GM21619 (cell line): ENCODE measurements around the gene CHST2.

Experiments used
- ATAC-seq: cut with Tn5 transposase; IDR thresholded peaks from one replicate; pipeline ENCODE4 v1.9.1; 2021; ENCODE audit not compliant: unreplicated experiment

Gene CHST2

DNA sequence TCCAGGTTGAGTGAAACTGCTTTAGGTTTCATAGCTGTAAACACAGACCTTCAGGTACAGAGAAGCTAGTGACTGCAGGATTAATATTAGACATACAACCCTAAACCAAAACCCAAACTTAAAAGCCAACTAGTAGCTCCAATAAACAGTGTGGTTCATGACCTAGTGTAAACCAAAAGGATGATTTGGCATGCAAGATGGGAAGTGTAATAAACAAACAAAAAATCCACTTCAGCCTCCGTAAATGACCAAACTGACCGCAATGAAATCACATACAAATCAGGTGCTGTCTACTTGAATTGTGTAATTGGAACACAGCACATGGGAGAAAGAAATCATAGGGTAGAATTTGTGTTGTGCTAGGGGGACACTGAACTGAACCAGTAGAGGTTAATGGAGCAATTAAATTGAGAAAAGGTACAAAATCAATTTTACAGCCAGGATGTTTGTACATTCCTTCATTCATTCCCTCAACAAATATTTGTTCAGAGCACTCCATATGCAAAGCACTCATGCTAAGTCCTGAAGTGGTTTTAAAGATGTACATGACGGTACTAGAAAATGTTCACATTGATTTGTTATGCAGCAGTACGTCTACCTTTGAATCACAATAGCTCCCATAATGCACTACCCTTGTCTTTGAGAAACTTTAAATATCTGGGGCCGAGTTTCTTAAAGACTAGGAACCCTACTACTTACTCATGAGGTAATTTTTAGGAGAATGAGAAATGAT, 21.4 kb upstream of the CHST2 start:
- ATAC-seq, result no peak

DNA sequence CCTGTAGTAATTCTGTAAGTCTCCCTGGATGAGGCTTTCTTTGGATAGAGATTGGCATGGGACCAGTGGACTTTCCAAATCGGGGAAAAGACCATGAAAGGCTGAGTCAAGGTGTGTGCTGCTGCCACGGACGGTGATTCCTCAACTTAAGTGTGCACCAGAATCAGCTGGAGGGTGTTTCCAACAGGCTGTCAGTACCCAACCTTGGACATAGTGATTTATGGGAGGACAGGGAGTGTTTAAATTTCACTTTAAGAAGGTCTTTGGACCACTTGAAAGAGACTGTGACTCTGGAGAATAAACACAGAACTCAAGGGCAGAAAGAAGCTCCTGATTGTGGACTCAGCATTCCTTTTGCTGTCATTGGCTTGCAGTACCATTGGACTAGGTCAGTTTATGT, 20.4 kb upstream of the CHST2 start:
- ATAC-seq, result no peak

DNA sequence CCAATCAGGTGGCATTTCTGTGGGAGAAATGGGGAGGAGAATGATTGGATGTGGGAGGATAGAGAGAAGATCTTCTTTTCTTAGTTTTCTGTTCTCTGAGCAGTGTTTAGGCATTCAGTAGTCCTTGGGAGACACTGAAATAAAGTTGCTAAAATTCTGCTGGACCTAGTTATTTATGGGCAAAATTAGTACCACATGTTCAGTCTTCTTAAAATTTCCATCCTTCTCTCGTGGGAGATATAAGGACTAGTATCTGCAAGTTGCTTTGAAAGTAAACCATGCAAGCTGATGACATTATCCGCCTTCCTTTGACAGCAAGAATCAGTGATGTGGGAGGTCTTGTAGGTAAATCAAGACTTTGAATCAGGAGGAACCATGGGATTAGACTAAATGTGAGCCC, 19.9 kb upstream of the CHST2 start:
- ATAC-seq, result no peak

DNA sequence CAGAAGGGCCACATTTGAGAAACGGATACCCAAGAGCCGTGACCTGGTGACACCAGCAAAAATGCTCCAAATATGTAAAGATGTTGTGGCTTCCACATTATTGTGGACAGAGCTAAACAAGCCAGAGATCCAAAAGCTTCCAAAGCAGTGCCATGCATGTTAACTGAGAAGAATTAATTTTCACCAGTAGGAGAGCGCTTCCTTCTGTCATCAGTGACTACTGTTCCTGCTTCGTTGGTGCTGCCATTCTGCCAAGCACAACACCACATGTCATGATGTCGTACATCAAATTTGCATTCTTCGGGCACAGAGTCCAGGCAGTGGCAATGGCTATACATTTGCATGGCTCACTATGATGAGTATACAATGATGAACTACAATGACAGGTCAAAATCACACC, 19.1 kb upstream of the CHST2 start:
- ATAC-seq, result no peak

DNA sequence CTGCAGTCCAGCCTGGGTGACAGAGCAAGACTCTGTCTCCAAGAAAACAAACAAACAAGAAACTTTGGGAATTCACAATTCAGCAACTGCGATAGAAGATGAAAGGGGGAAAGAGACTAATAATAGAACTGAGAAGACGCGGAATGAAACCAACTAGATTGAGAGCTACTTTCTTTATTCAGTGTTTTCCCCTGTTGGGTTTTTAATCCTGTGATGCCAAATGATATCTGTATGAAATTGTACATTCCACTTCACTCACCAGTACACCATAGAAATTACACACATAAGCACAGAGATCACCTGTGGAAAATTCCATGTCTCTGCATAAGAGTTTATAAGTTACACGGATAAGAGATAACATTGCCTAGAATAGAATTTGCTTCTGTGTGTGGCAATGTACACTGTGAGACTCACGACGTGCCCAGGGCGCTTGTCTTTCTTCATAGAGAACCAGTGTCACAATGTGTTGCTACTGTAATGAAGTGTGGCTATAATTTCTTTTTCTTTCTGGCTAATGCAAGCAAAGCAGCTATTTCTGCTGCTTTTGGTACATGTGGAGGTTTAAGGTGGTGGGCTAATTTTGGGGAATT, 17.7 kb upstream of the CHST2 start:
- no peak for ATAC-seq

DNA sequence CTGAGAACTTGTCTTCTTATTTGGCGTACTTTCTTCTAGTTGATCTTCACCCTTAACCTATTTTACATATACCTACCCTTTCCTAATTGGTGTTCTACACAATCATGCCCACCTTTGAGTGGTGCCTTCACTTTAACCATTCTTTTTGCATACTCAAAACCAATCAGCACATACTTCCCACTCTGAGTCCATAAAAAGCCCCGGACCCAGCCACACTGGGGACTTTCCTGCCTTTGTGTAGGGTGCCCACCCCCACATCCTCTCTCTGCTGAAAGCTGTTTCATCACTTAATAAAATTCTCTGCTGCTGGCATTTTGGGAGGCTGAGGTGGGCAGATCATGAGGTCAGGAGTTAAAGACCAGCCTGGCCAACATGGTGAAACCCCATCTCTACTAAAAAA, 15.9 kb upstream of the CHST2 start:
- ATAC-seq, result no peak

DNA sequence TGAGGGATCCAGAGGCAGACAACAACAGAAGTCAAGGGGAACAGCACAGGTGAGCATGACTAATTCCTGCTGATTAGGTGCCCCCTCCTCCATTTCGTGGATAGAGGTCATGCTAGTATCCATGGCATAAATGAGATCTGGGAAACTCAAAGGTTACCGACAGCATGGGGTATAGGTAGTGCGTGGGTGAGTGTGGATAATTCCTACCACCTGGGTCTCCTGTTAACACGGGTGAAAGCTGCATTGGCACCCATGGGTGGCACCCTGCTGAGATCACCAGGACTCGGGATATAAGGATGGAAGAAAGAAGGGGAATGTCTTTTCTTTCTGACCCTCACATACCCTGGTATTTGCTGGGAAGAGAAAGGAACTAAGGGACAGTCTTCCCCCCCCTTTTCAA, 14.4 kb upstream of the CHST2 start:
- no peak for ATAC-seq

DNA sequence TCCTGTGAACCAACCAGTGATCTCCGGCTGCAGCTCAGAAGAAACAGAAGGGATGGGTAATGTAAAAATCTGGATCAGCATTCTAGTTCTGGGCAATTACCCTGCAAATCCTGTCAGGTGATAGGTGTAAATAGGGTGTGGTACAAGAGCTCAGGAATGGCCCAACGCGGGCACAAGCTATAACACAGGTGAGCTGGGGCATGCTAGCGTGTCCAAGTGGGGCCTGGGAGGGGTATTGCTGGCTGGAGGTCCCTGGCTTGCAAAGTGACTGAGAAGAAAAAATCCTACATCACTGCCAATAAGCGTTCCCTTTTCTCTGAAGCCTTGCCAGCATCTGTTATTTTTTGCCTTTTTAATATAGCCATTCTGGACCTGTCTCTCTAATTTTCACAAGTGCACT, 9.7 kb upstream of the CHST2 start:
- ATAC-seq, result no peak

DNA sequence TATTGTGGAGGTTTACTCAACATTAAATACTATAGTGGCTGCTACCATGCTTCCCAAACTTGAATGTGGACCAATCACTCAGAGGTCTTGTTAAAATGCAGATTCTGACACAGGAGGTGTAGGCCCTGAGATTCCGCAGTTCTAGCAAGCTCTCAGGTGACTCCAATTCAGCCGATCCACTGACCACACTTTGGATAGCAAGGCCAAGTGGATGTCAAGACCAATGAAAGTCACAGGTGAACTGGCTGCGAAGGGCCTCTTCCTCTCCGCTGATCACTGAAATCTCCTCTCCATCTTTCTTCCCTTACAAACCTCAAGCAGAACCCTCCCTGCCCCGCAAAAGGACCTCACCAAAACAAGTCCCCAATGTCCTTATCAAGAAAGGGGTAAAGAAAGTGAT, 9.2 kb upstream of the CHST2 start:
- ATAC-seq, result no peak

DNA sequence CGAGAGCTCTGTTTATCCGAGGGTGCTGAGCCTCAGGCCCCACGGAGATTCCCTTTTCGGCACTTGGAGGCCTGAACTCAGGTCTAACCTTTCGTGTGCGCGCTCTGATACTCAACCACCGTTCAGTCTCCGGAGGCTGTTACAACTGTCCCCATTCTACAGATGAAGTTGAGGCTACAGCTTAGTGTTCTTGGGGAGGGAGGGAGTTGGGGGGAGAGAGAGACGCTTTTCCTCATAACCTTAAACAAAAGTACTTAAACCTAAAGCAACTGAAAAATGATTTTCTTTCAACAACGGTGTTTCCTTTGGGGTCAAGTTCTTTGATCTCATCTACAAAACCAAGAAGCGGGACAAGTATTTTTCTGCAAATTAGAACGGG, 952 bp upstream of the CHST2 start:
- no peak for ATAC-seq

DNA sequence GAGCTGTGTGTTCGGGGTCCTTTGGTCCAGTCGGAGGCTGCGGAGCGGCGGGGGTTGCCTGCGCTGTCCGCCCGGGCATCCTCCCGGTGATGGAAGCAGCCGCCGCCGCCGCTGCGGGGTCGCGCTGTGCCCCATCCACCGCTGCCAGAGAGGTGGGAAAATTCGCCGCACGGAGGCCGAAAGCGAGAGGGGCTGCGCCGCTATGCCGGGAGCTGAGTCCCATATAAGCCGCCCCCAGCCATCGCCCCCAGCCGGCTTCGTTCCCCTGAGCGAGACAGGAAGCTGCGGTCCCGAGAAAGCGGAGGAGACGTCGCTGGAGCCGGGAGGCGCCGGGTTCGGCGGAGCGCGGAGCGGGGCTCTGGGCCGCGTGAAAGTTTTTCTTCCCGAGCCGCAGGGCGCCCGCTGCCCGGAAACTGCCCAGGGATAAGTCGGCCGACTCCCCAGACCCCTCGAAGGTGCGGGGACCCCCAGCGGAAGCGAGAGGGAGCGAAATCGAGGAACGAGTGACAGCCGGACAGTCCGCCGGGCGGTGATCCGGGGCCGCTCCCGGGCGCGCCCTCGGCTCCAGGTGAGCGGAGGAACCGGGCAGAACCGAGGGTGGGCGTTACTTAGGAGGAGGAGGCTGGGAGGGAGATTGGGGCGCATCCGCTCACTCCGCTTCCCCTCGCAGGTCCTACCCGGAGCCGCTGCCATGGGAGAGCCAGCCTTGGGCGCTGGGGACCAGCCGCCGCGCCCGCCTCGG, 574 bp downstream of the CHST2 start:
- peak; percentile 8 for ATAC-seq

DNA sequence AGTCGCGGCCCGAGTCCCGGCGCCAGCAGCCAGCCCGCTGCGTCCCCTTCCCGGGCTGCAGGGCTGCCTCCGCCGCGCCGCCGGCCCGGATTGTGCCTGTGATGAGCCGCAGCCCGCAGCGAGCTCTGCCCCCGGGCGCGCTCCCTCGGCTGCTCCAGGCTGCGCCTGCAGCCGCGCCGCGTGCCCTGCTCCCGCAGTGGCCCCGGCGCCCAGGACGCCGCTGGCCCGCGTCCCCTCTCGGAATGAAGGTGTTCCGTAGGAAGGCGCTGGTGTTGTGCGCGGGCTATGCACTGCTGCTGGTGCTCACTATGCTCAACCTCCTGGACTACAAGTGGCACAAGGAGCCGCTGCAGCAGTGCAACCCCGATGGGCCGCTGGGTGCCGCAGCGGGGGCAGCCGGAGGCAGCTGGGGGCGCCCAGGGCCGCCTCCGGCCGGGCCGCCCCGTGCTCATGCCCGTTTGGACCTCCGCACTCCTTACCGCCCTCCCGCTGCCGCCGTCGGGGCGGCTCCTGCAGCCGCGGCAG, 1.2 kb downstream of the CHST2 start:
- peak; percentile 34 for ATAC-seq

DNA sequence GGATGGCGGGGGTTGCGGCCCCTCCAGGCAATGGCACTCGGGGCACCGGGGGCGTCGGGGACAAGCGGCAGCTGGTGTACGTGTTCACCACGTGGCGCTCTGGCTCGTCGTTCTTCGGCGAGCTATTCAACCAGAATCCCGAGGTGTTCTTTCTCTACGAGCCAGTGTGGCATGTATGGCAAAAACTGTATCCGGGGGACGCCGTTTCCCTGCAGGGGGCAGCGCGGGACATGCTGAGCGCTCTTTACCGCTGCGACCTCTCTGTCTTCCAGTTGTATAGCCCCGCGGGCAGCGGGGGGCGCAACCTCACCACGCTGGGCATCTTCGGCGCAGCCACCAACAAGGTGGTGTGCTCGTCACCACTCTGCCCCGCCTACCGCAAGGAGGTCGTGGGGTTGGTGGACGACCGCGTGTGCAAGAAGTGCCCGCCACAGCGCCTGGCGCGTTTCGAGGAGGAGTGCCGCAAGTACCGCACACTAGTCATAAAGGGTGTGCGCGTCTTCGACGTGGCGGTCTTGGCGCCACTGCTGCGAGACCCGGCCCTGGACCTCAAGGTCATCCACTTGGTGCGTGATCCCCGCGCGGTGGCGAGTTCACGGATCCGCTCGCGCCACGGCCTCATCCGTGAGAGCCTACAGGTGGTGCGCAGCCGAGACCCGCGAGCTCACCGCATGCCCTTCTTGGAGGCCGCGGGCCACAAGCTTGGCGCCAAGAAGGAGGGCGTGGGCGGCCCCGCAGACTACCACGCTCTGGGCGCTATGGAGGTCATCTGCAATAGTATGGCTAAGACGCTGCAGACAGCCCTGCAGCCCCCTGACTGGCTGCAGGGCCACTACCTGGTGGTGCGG, 1.9 kb downstream of the CHST2 start:
- ATAC-seq, result peak; percentile 14

DNA sequence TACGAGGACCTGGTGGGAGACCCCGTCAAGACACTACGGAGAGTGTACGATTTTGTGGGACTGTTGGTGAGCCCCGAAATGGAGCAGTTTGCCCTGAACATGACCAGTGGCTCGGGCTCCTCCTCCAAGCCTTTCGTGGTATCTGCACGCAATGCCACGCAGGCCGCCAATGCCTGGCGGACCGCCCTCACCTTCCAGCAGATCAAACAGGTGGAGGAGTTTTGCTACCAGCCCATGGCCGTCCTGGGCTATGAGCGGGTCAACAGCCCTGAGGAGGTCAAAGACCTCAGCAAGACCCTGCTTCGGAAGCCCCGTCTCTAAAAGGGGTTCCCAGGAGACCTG, 2.5 kb downstream of the CHST2 start:
- ATAC-seq, result no peak

DNA sequence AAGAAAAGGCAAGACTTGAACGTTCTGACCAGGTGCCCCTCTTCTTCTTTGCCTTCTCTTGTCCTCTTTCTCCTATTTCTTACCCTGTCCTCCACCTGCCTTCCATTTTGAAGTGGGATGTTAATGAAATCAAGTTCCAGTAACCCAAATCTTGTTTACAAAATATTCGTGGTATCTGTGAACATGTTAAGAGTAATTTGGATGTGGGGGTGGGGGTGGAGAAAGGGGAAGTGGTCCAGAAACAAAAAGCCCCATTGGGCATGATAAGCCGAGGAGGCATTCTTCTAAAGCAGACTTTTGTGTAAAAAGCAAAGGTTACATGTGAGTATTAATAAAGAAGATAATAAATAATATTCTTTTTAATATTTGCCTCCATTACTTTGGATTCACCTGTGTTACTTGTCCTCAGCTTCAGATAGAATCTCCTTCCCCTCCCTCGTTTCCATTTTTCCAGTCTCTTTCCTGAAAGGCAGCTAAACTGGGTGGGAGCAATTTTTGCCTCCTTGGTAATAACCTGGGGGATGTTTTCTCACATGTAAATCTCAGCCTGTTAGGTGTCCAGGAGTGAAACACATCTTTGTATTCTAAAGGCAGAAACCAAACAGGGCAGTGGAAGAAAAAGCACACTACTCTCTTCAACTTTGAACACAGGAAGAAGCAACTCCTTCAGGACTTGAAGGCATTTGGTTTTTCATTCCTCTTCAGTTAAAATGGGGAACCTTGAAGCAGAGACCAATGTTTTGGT, 3.2 kb downstream of the CHST2 start:
- no peak for ATAC-seq

DNA sequence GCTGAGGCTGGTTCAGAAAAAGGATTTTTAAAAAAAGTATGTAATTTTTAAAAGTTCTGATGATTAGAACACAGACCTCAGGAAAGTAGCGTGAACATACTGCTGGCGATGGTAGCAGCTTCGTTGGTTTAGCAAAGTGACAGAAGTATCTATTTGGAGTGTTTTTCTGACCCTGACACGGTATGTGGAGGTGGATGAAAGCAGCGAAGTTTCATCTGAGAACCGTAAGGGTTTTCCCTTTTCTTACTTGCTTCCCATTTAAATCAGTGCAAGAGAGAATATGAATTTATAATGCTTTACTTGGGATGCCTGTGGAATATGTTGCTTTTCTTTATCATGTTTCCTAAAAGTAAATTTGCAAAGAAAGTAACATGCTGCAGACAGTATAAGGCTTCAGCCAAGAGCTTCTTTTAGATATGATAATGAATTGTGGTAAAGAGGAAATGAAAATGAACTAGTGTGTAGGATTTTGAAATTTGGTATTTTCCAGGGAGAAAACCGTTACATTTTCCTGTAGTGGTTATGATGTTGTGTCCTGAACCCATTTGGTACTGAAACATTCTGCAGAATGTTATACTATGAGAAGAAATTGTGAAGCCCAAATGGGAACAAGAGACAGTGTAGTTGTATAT, 3.9 kb downstream of the CHST2 start:
- no peak for ATAC-seq

DNA sequence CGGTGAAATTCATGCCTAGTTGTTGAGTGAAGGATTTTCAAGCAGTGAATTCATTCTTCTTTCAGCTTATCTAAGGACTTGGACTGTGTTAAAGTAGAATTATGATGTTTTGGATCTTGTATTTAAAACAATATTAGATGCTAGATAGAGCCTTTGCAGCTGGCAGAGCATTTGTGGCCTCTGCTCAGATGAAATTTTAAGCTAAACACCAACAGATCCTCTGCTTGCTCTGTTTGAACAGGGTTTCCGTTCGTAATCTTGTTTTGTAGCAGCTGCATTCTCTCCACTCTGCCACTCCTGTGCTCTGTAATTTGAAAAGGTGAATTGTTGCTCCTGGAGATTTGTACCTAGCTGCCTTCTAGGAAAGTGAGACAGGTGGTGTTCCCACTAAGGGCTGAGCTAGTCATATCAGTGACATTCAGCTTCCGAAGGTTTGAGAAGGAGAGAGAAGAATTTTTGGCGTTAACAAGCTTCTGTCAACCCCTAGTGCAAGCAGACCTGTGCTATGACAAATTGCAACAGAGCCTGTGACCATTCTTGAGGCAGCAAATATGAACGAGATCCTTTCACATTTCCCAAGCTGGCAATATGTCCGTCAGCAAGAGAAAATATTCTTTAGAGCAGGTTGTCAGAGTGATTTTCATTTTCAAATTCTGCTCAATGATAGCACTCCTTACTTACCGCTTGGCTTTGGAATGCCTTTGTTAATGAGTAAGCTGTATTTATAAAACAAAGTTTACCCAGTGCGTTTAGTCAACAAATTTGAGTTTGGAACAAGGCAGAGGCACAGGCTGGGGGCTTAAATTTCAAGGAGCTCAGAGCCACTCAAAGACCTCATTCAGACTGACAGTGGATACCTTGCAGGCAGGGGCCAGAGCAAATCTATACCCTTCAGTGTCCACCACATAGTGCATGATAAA, 5.3 kb downstream of the CHST2 start:
- ATAC-seq, result no peak

DNA sequence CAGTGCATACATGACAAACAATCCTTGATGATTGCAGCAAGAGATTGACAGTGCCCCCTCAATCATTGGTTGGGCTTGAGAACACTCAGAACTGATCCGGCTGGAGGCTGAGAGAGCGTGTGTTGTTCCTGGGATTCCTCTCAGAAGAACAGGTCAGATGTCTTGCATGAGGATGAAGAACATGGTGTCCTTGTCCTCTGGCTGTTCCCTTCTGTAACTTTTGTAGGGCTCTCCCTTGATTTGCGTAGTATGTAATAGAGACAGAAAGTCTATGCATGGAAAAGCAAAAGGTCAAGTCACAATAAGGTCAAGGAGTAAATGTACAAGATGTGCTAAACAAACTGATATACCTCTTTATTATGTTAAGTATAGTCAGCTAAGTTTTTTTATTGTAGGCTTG, 8.2 kb downstream of the CHST2 start:
- no peak for ATAC-seq
